Lower leg skin (tissue), 3 donors: ENCODE data around the gene NFATC2IP.

Experiments
- CTCF ChIP-seq, 3 donors: fragments of 450-650 bp; IDR thresholded peaks; one replicate each; pipeline ENCODE4 v1.5.1; 2016; ENCODE audit warnings: antibody characterized with exemption in 3 of 3, mild to moderate bottlenecking in 3 of 3, moderate library complexity in 2 of 3
- POLR2A ChIP-seq, 2 donors: fragments of 450-650 bp; IDR thresholded peaks; one replicate each; pipeline ENCODE4 v1.6.1; 2016 to 2017; ENCODE audit warnings: antibody characterized with exemption in 2 of 2, mild to moderate bottlenecking in 1 of 2, moderate library complexity in 1 of 2

- TF ChIP-seq CTCF (IDR thresholded peaks at IDR 0.05): no peak
- TF ChIP-seq POLR2A (IDR thresholded peaks at IDR 0.05): no peak
Observed at GRCh38 chr16:28984619-28985135, 33.9 kb downstream of the NFATC2IP start, which contains the start of gene LAT.
